HCT116 (cell line): ENCODE measurements around the gene PPM1D. TPM values are rescaled to one million over a fixed set of nuclear protein-coding genes. Genes with fewer than 3 reads are reported as not detected.
A peak's percentile ranks its signal among the peaks of the same experiment; 100 is the strongest.

Experiments used
- ATAC-seq: fragments of 200-7000 bp; cut with Tn5 transposase; 2 replicates; pipeline ENCODE4 v1.9.1; 2020; ENCODE audit warnings: mild to moderate bottlenecking, moderate library complexity
- BruUV-seq: library from RNA; stranded (reverse); fragments of 400-500 nt; replicated peaks from 2 replicates; lab custom pipeline; 2021; lab: Mats Ljungman, UMichigan
- CTCF ChIA-PET: fragments of 300-600 bp; sonication (Branson Sonifier 250); formaldehyde crosslinking; loops from one replicate; lab custom pipeline; 2021; ENCODE audit warnings: antibody characterized with exemption; lab: Charles Lee
- POLR2A ChIA-PET: fragments of 300-600, 350-600 bp; sonication (Branson Sonifier 250); formaldehyde crosslinking; loops from one replicate; lab custom pipeline; 2021; ENCODE audit warnings: antibody characterized with exemption; lab: Charles Lee
- RAD21 ChIA-PET, 2 experiments: fragments of 300-600 bp; sonication (Branson Sonifier 250); formaldehyde crosslinking; loops; one replicate each; lab custom pipeline; 2023; ENCODE audit warnings: low total read pairs in 2 of 2; ENCODE audit not compliant: uncharacterized antibody in 2 of 2, unreplicated experiment in 2 of 2, low non-redundant PET in 1 of 2; lab: Charles Lee
- DNase-seq: peaks from one replicate; pipeline ENCODE4 v3.0.0-alpha.2; 2010; ENCODE audit warnings: low read depth, low spot score
- H2AFZ ChIP-seq: fragments of 200-600 bp; shearing (Covaris generic), sonication (generic); 2 replicates; pipeline ENCODE4 v1.6.1; 2017; ENCODE audit warnings: low read depth, mixed run types, mixed read lengths, antibody characterized with exemption, low read length; ENCODE audit not compliant: poor library complexity, severe bottlenecking
- H3K27ac ChIP-seq: 2 replicates; pipeline ENCODE4 v1.5.1; 2012; ENCODE audit warnings: low read depth, low read length
- H3K27me3 ChIP-seq: fragments of 200-600 bp; sonication (generic); 2 replicates; pipeline ENCODE4 v1.6.1; 2016; ENCODE audit warnings: mixed run types, low read length, mixed read lengths; ENCODE audit not compliant: insufficient read depth
- H3K36me3 ChIP-seq, 2 experiments: fragments of 200-500 bp in 1 of 2; fragments of 200-600 bp in 1 of 2; sonication (Bioruptor generic) in 1 of 2; sonication (generic) in 1 of 2; 2 replicates each; pipeline versions ENCODE4 v1.5.1 to v1.6.1; 2014 to 2016; ENCODE audit warnings: low read length in 2 of 2, inconsistent platforms in 1 of 2, mixed read lengths in 1 of 2, mixed run types in 1 of 2; ENCODE audit not compliant: insufficient read depth in 2 of 2, control insufficient read depth in 1 of 2
- H3K4me1 ChIP-seq, 2 experiments: fragments of 200-600 bp in 1 of 2; sonication (generic) in 1 of 2; 2 replicates each; pipeline versions ENCODE4 v1.5.1 to v1.6.1; 2012 to 2017; ENCODE audit warnings: low read length in 2 of 2, inconsistent platforms in 1 of 2, mild to moderate bottlenecking in 1 of 2, mixed read lengths in 1 of 2, mixed run types in 1 of 2, moderate library complexity in 1 of 2; ENCODE audit not compliant: insufficient read depth in 2 of 2, control insufficient read depth in 1 of 2
- H3K4me2 ChIP-seq: fragments of 200-600 bp; sonication (generic); 2 replicates; pipeline ENCODE4 v1.6.1; 2017; ENCODE audit warnings: mixed run types, low read length, mixed read lengths
- H3K4me3 ChIP-seq, 2 experiments: fragments of 200-600 bp in 1 of 2; sonication (generic) in 1 of 2; replicated peaks in 1 of 2; 2 replicates each; pipeline ENCODE4 v1.5.1; 2011 to 2016; ENCODE audit warnings: low read length in 2 of 2, control low read depth in 1 of 2, low read depth in 1 of 2, mild to moderate bottlenecking in 1 of 2, mixed read lengths in 1 of 2, mixed run types in 1 of 2
- H3K79me2 ChIP-seq: fragments of 200-600 bp; sonication (generic); 2 replicates; pipeline ENCODE4 v1.6.1; 2017; ENCODE audit warnings: mild to moderate bottlenecking, mixed run types, low read length, moderate library complexity, mixed read lengths; ENCODE audit not compliant: insufficient read depth
- H3K9ac ChIP-seq: fragments of 200-600 bp; sonication (generic); 2 replicates; pipeline ENCODE4 v1.6.1; 2016; ENCODE audit warnings: low read length, mixed read lengths
- H3K9me2 ChIP-seq: fragments of 200-600 bp; sonication (generic), shearing (Covaris generic); 2 replicates; pipeline ENCODE4 v1.6.1; 2017; ENCODE audit warnings: mixed run types, mild to moderate bottlenecking, moderate library complexity; ENCODE audit not compliant: insufficient read depth
- H3K9me3 ChIP-seq, 2 experiments: fragments of 200-500 bp in 1 of 2; fragments of 200-600 bp in 1 of 2; sonication (Bioruptor generic) in 1 of 2; sonication (generic) in 1 of 2; 2 replicates each; pipeline ENCODE4 v1.6.1; 2014 to 2017; ENCODE audit warnings: low read length in 2 of 2, mixed read lengths in 2 of 2, inconsistent platforms in 1 of 2, low read depth in 1 of 2, mild to moderate bottlenecking in 1 of 2, mixed run types in 1 of 2, moderate library complexity in 1 of 2; ENCODE audit not compliant: control insufficient read depth in 1 of 2, insufficient read depth in 1 of 2
- H4K20me1 ChIP-seq: fragments of 200-600 bp; sonication (generic), shearing (Covaris generic); 2 replicates; pipeline ENCODE4 v1.6.1; 2017; ENCODE audit warnings: mixed run types, mild to moderate bottlenecking, moderate library complexity; ENCODE audit not compliant: insufficient read depth
- ATF3 ChIP-seq: IDR thresholded peaks from 2 replicates; pipeline ENCODE4 v1.6.1; 2012
- CBX3 ChIP-seq: IDR thresholded peaks from 2 replicates; pipeline ENCODE4 v1.6.1; 2012; ENCODE audit warnings: low read depth
- CEBPB ChIP-seq: IDR thresholded peaks from 2 replicates; pipeline ENCODE4 v1.6.1; 2012; ENCODE audit warnings: low read depth
- CTCF ChIP-seq, 3 experiments: fragments of 200-600 bp in 1 of 3; sonication (generic) in 1 of 3; IDR thresholded peaks in 2 of 3; conservative IDR thresholded peaks in 1 of 3; 2 replicates each; pipeline ENCODE4 v1.5.1; 2012 to 2017; ENCODE audit warnings: low read depth in 2 of 3, low read length in 2 of 3, antibody characterized with exemption in 1 of 3, borderline replicate concordance in 1 of 3, control low read depth in 1 of 3, mild to moderate bottlenecking in 1 of 3, mixed read lengths in 1 of 3, mixed run types in 1 of 3, moderate library complexity in 1 of 3; ENCODE audit not compliant: insufficient read depth in 1 of 3
- EGR1 ChIP-seq: IDR thresholded peaks from 2 replicates; pipeline ENCODE4 v1.6.1; 2012; ENCODE audit warnings: low read depth
- ELF1 ChIP-seq: IDR thresholded peaks from 2 replicates; pipeline ENCODE4 v1.6.1; 2012; ENCODE audit warnings: low read depth, borderline replicate concordance
- EZH2 ChIP-seq: fragments of 200-600 bp; sonication (generic); IDR thresholded peaks from 2 replicates; pipeline ENCODE4 v1.6.1; 2017; ENCODE audit warnings: antibody characterized with exemption, mixed run types
- EZH2phosphoT487 ChIP-seq: fragments of 200-600 bp; IDR thresholded peaks from 2 replicates; pipeline ENCODE4 v1.6.1; 2018; ENCODE audit warnings: antibody characterized with exemption, borderline replicate concordance
- FOSL1 ChIP-seq: IDR thresholded peaks from 2 replicates; pipeline ENCODE4 v1.6.1; 2012; ENCODE audit warnings: low read depth
- JUND ChIP-seq: IDR thresholded peaks from 2 replicates; pipeline ENCODE4 v1.6.1; 2012
- POLR2A ChIP-seq: IDR thresholded peaks from 2 replicates; pipeline ENCODE4 v1.7.0; 2011; ENCODE audit warnings: borderline replicate concordance; ENCODE audit not compliant: insufficient read depth, insufficient read length; ENCODE audit errors: extremely low read depth
- RAD21 ChIP-seq: IDR thresholded peaks from 2 replicates; pipeline ENCODE4 v1.6.1; 2012; ENCODE audit warnings: low read depth, mild to moderate bottlenecking
- REST ChIP-seq: IDR thresholded peaks from 2 replicates; pipeline ENCODE4 v1.6.1; 2012; ENCODE audit warnings: low read depth
- SIN3A ChIP-seq: IDR thresholded peaks from 2 replicates; pipeline ENCODE4 v1.6.1; 2012; ENCODE audit warnings: low read depth
- SP1 ChIP-seq: IDR thresholded peaks from 2 replicates; pipeline ENCODE4 v1.6.1; 2012; ENCODE audit warnings: low read depth
- SRF ChIP-seq: IDR thresholded peaks from 2 replicates; pipeline ENCODE4 v1.6.1; 2012; ENCODE audit warnings: low read depth
- TCF7L2 ChIP-seq: IDR thresholded peaks from 2 replicates; pipeline ENCODE4 v1.7.0; 2011; ENCODE audit warnings: borderline replicate concordance, inconsistent platforms; ENCODE audit not compliant: insufficient read depth, insufficient read length; ENCODE audit errors: extremely low read depth
- YY1 ChIP-seq: IDR thresholded peaks from 2 replicates; pipeline ENCODE4 v1.6.1; 2011; ENCODE audit warnings: low read length, low read depth, moderate library complexity, mild to moderate bottlenecking; ENCODE audit not compliant: insufficient replicate concordance; ENCODE audit errors: extremely low read depth
- ZBTB33 ChIP-seq: IDR thresholded peaks from 2 replicates; pipeline ENCODE4 v1.6.1; 2011; ENCODE audit warnings: mild to moderate bottlenecking, low read length, moderate library complexity; ENCODE audit not compliant: insufficient replicate concordance; ENCODE audit errors: extremely low read depth
- ZNF274 ChIP-seq: fragments of 200-500 bp; sonication (Bioruptor generic); IDR thresholded peaks from 2 replicates; pipeline ENCODE4 v1.6.1; 2014; ENCODE audit warnings: mild to moderate bottlenecking, low read depth, low read length, inconsistent platforms
- intact Hi-C: fragments of 100-400 bp; cut with micrococcal nuclease; formaldehyde crosslinking; loops from 2 replicates; pipeline ENCODE4 v1.10.0; 2022
- total RNA-seq: library from RNA; stranded (reverse); gene quantifications from one replicate; pipeline ENCODE4 v1.2.1, GENCODE V29; 2021; ENCODE audit not compliant: unreplicated experiment

Gene PPM1D
- total RNA-seq, 1 experiment from 2014 or later = 29.1 TPM

GRCh38 chr17:60586288-60586974 is 13.6 kb upstream of the PPM1D start:
- H4K20me1 ChIP-seq = no peaks in the 10 kb centered on the region
- CTCF ChIA-PET = interaction anchor here (1.0 to 2.8 kb wide), 9 partner anchors 11 to 355 kb away, joined by 3 to 12 read pairs (median 4); partner anchors contain the start of gene PPM1D
- H3K27me3 ChIP-seq = no peaks in the 10 kb centered on the region
- peaks cover 0 to 3% of the 10 kb centered on the region in 2 experiments; a peak in 1 of 4 replicates for H3K4me1 ChIP-seq
- RAD21 ChIA-PET = interaction anchor here in 1 of 2 experiments (1.0 kb wide), 1 partner anchor 38 kb away, joined by 3 read pairs; no protein-coding TSS in a partner anchor
- no peak overlapping the region for H3K4me2 ChIP-seq
- DNase-seq (no peak), ATAC-seq (peak; percentile 86)
- intact Hi-C loops = no loop called here
- POLR2A ChIA-PET = interaction anchor here (1.0 kb wide), 1 partner anchor 13 kb away, joined by 3 read pairs; the partner anchor contains the start of gene PPM1D
- no peak overlapping the region for H3K9ac ChIP-seq
- no peak overlapping the region for H3K27ac ChIP-seq
- no peaks in the 10 kb centered on the region for H3K9me3 ChIP-seq
- no peak overlapping the region for H2AFZ ChIP-seq
- H3K4me3 ChIP-seq = no peak overlapping the region
- no peaks in the 10 kb centered on the region for H3K9me2 ChIP-seq
- no peaks in the 10 kb centered on the region for H3K36me3 ChIP-seq
- H3K79me2 ChIP-seq = no peaks in the 10 kb centered on the region
- BruUV-seq = no TSS peak
- no peak for TF ChIP-seq EZH2
- TF ChIP-seq SIN3A = no peak
- TF ChIP-seq JUND = no peak
- peak; percentile 69; the same call in 1 of the 2 replicates for TF ChIP-seq CBX3
- TF ChIP-seq EGR1 = no peak
- TF ChIP-seq SRF = no peak
- no peak for TF ChIP-seq FOSL1
- TF ChIP-seq RAD21 = peak; percentile 59
- no peak for TF ChIP-seq ZNF274
- no peak for TF ChIP-seq YY1
- no peak for TF ChIP-seq POLR2A
- no peak for TF ChIP-seq SP1
- peak; percentile 68 for TF ChIP-seq REST
- no peak for TF ChIP-seq ELF1
- no peak for TF ChIP-seq ZBTB33
- TF ChIP-seq TCF7L2 = no peak
- TF ChIP-seq CEBPB = no peak
- peak; percentile 48 to 56 (median 50); a peak in 5 of 6 replicates for TF ChIP-seq CTCF (IDR thresholded peaks at IDR 0.05 in 2 of 3, conservative IDR thresholded peaks at IDR 0.05 in 1 of 3; ENCODE audit: borderline replicate concordance in 1 of 3, insufficient read depth in 1 of 3, low read depth in 2 of 3, low read length in 2 of 3)
- TF ChIP-seq ATF3 = no peak
- no peak for TF ChIP-seq EZH2phosphoT487
